ENCODE results near the gene ERVMER34-1. TPM values are rescaled to one million over a fixed set of nuclear protein-coding genes. Genes with fewer than 3 reads are reported as not detected.

ERVMER34-1 gene
- total and polyA plus RNA-seq, 3 experiments from 2014 or later, result 0.20 TPM; not detected in 2

DNA sequence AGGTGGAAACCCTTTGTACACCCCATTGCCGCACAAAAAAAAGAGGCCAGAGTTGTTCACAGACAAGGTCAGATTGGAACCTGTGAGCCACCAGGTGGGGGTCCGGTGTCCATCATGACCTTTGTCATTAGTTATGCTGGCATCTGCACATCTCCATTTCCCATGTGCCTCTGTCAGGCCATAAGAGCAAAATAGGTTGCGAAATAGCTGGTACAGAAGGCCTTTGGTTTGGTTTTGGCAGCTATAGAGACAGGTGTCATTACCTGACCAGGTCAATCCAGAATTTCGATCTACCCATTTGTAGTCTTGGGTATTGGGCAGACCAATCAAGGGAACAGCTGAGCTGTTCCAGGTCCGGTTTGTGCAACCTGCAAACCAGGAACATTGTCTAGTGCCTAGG is 6.6 kb downstream of the ERVMER34-1 start:
- Histone ChIP-seq H3K4me3 (ENCODE audit: low read length) (no peak overlapping the region), H3K9me3 (ENCODE audit: low read length) (no peaks in the 10 kb centered on the region), H3K27ac (ENCODE audit: low read depth, low read length) (no peak overlapping the region), H3K36me3 (ENCODE audit: insufficient read depth, low read length) (no peaks in the 10 kb centered on the region), H3K27me3 (ENCODE audit: insufficient read depth, low read length, poor library complexity, severe bottlenecking) (no peaks in the 10 kb centered on the region), H3K4me1 (ENCODE audit: insufficient read depth, low read length) (no peaks in the 10 kb centered on the region)
- ChIA-PET CTCF (no interaction called here), POLR2A (no interaction called here)
- H3K36me3 Mint-ChIP-seq, result no peaks in the 10 kb centered on the region
- H3K9me3 Mint-ChIP-seq, result no peaks in the 10 kb centered on the region
- no peak for DNase-seq
- peaks cover 15 to 45% of the 10 kb centered on the region in 2 donors for H3K27me3 Mint-ChIP-seq
- H3K27ac Mint-ChIP-seq, result no peak overlapping the region
- no peaks in the 10 kb centered on the region for H3K4me1 Mint-ChIP-seq
- H3K4me3 Mint-ChIP-seq, result no peak overlapping the region

GRCh38 chr4:52743444-52744019 is 7.7 kb downstream of the ERVMER34-1 start:
- POLR2A ChIA-PET, result no interaction called here
- H3K27ac ChIP-seq (ENCODE audit: low read depth, low read length), result no peak overlapping the region
- DNase-seq, result no peak

GRCh38 chr4:52729586-52729985 is 21.6 kb downstream of the ERVMER34-1 start:
- CTCF ChIA-PET, result no interaction called here
- Histone ChIP-seq H3K9me3 (ENCODE audit: low read length) (no peaks in the 10 kb centered on the region), H3K4me1 (ENCODE audit: insufficient read depth, low read length) (no peaks in the 10 kb centered on the region), H3K4me3 (ENCODE audit: low read length) (no peak overlapping the region), H3K36me3 (ENCODE audit: insufficient read depth, low read length) (no peaks in the 10 kb centered on the region), H3K27ac (ENCODE audit: low read depth, low read length) (no peak overlapping the region), H3K27me3 (ENCODE audit: insufficient read depth, low read length, poor library complexity, severe bottlenecking) (no peaks in the 10 kb centered on the region)
- H3K27ac Mint-ChIP-seq, result no peak overlapping the region
- no peaks in the 10 kb centered on the region for H3K9me3 Mint-ChIP-seq
- POLR2A ChIA-PET, result no interaction called here
- DNase-seq, result no peak
- H3K27me3 Mint-ChIP-seq, result peaks cover 1 to 31% of the 10 kb centered on the region in 2 donors
- no peak overlapping the region for H3K4me3 Mint-ChIP-seq
- H3K36me3 Mint-ChIP-seq, result no peaks in the 10 kb centered on the region
- H3K4me1 Mint-ChIP-seq, result no peaks in the 10 kb centered on the region

More at GRCh38 chr4:52743444-52744019, 7.7 kb downstream of the ERVMER34-1 start:
- no peaks in the 10 kb centered on the region for H3K27me3 ChIP-seq (ENCODE audit: insufficient read depth, low read length, poor library complexity, severe bottlenecking)
- no peaks in the 10 kb centered on the region for H3K36me3 ChIP-seq (ENCODE audit: insufficient read depth, low read length)
- CTCF ChIA-PET, result no interaction called here
- H3K27me3 Mint-ChIP-seq, result peaks cover 10 to 38% of the 10 kb centered on the region in 2 donors
- no peak overlapping the region for H3K4me3 Mint-ChIP-seq
- no peaks in the 10 kb centered on the region for H3K36me3 Mint-ChIP-seq
- H3K4me3 ChIP-seq (ENCODE audit: low read length), result no peak overlapping the region
- H3K4me1 Mint-ChIP-seq, result no peaks in the 10 kb centered on the region
- no peaks in the 10 kb centered on the region for H3K9me3 Mint-ChIP-seq
- no peaks in the 10 kb centered on the region for H3K9me3 ChIP-seq (ENCODE audit: low read length)
- no peaks in the 10 kb centered on the region for H3K4me1 ChIP-seq (ENCODE audit: insufficient read depth, low read length)
- no peak overlapping the region for H3K27ac Mint-ChIP-seq

- Histone ChIP-seq H3K4me1 (ENCODE audit: insufficient read depth, low read length) (no peaks in the 10 kb centered on the region), H3K36me3 (ENCODE audit: insufficient read depth, low read length) (no peaks in the 10 kb centered on the region), H3K4me3 (ENCODE audit: low read length) (no peak overlapping the region), H3K27ac (ENCODE audit: low read depth, low read length) (no peak overlapping the region), H3K9me3 (ENCODE audit: low read length) (no peaks in the 10 kb centered on the region), H3K27me3 (ENCODE audit: insufficient read depth, low read length, poor library complexity, severe bottlenecking) (no peaks in the 10 kb centered on the region)
- POLR2A ChIA-PET, result no interaction called here
- peaks cover 0 to 27% of the 10 kb centered on the region in 2 donors for H3K27me3 Mint-ChIP-seq
- H3K36me3 Mint-ChIP-seq, result no peaks in the 10 kb centered on the region
- H3K4me1 Mint-ChIP-seq, result no peaks in the 10 kb centered on the region
- H3K9me3 Mint-ChIP-seq, result no peaks in the 10 kb centered on the region
- H3K4me3 Mint-ChIP-seq, result no peak overlapping the region
- CTCF ChIA-PET, result no interaction called here
- no peak overlapping the region for H3K27ac Mint-ChIP-seq
- DNase-seq, result no peak
Observed at GRCh38 chr4:52728691-52729240, 22.5 kb downstream of the ERVMER34-1 start.

DNA sequence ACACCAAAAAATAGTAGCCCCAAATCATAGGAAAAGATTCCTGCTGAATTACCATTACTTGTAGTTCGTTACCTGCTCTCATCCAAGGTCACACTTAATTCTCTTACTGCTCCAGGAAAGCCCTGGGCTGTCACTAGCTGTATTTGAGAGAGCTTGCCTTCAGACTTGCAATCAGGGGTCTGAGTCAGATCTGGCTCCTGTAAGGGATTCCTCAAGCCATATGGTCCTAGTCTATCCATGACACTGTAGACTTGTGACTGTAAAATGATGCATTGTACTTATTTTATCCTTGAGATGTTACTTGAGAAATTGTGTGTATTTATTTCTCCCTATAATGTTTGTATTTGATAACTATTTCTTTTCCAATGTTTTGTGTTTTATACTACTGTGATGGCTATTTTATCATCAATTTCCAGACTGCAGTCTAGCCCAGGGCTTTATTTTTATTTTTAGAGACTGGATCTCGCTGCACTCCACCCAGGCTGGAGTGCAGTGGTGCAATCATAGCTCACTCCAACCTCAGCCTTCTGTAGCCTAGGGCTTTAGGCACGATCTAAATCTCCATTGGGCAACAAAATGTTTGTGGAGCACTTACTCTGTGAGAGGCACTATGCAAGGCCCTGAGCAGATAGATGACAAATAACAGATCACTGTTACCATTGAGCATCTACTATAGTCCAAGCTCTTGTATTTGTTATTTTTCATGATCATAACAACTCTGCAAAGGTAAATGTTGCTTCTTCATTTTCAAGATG is 24.2 kb downstream of the ERVMER34-1 start:
- ChIA-PET POLR2A (interaction anchor here (0.6 to 1.2 kb wide), 2 partner anchors 15 to 61 kb away, joined by 3 to 5 read pairs; no protein-coding TSS in a partner anchor), CTCF (no interaction called here)
- H3K36me3 ChIP-seq (ENCODE audit: insufficient read depth, low read length), result no peaks in the 10 kb centered on the region
- peaks cover 5 to 8% (median 8%) of the 10 kb centered on the region in 3 donors for H3K4me1 Mint-ChIP-seq
- H3K27ac Mint-ChIP-seq, result no peak overlapping the region
- H3K27me3 Mint-ChIP-seq, result peaks cover 0 to 24% of the 10 kb centered on the region in 2 donors
- no peak overlapping the region for H3K4me3 ChIP-seq (ENCODE audit: low read length)
- no peaks in the 10 kb centered on the region for H3K9me3 Mint-ChIP-seq
- H3K4me3 Mint-ChIP-seq, result no peak overlapping the region
- no peak for DNase-seq
- H3K4me1 ChIP-seq (ENCODE audit: insufficient read depth, low read length), result peaks cover 3% of the 10 kb centered on the region
- no peaks in the 10 kb centered on the region for H3K36me3 Mint-ChIP-seq
- no peaks in the 10 kb centered on the region for H3K27me3 ChIP-seq (ENCODE audit: insufficient read depth, low read length, poor library complexity, severe bottlenecking)
- H3K9me3 ChIP-seq (ENCODE audit: low read length), result no peaks in the 10 kb centered on the region
- H3K27ac ChIP-seq (ENCODE audit: low read depth, low read length), result no peak overlapping the region

DNA sequence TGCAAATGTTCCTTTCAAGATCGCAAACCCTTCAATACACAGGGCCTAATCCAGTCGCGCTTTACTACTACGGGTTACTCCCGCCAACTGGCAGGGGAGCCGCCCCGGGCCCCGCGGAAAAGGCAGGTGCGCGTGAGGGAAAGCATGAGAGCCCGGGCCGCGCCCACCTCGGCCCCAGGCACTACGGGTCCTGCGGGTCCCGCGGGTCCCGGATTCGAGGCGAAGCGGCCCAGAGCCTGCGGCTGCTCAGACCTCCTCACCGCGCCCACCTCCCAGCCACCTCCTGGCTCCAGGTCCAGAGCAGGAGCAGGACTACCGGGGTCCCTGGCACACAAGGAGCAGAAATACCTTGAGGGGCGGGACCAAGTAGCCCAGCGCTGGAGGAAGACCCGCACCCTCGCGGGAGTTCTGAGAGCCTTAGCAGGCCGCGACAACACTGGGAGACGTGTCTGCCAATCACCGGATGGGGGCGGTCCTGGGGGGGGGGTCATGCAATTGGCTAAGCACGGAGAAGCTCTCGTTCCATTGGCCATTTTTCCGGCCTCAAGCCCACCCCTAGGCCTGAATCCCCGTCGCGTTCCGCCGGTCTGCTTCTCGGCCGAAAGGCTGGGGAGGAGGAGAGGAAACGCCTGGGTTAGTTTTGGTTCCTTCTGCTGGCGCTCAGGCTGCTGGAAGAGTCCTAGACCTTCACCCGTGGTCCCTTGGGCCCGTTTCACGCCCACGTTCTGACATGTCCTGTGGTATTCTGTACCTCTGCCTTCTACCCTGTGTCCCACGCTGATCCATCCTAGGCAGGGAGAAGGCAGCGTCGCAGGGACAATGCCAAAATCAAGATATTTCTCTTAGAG is 29.0 kb downstream of the ERVMER34-1 start:
- Mint-ChIP-seq H3K27me3 (peaks cover 0 to 10% of the 10 kb centered on the region in 2 donors), H3K27ac (peak overlapping the region; percentile 72 to 95 (median 85)), H3K9me3 (no peaks in the 10 kb centered on the region), H3K36me3 (peaks cover 0 to 8% (median 2%) of the 10 kb centered on the region in 3 donors), H3K4me3 (peak overlapping the region; percentile 67 to 95 (median 85)), H3K4me1 (peaks cover 8 to 20% (median 16%) of the 10 kb centered on the region in 3 donors)
- Histone ChIP-seq H3K27me3 (ENCODE audit: insufficient read depth, low read length, poor library complexity, severe bottlenecking) (no peaks in the 10 kb centered on the region), H3K9me3 (ENCODE audit: low read length) (no peaks in the 10 kb centered on the region), H3K4me1 (ENCODE audit: insufficient read depth, low read length) (peaks cover 7% of the 10 kb centered on the region), H3K4me3 (ENCODE audit: low read length) (peak overlapping the region; percentile 80), H3K27ac (ENCODE audit: low read depth, low read length) (peak overlapping the region; percentile 41), H3K36me3 (ENCODE audit: insufficient read depth, low read length) (no peaks in the 10 kb centered on the region)
- POLR2A ChIA-PET, result interaction anchor here (0.6 to 3.8 kb wide), 5 partner anchors 10 to 879 kb away, joined by 3 to 105 read pairs (median 4); partner anchors contain the start of gene DCUN1D4
- CTCF ChIA-PET, result interaction anchor here (0.5 to 1.9 kb wide), 2 partner anchors 10 to 135 kb away, joined by 3 to 10 read pairs; no protein-coding TSS in a partner anchor
- peak; percentile 84 to 92 (median 85) for DNase-seq

DNA sequence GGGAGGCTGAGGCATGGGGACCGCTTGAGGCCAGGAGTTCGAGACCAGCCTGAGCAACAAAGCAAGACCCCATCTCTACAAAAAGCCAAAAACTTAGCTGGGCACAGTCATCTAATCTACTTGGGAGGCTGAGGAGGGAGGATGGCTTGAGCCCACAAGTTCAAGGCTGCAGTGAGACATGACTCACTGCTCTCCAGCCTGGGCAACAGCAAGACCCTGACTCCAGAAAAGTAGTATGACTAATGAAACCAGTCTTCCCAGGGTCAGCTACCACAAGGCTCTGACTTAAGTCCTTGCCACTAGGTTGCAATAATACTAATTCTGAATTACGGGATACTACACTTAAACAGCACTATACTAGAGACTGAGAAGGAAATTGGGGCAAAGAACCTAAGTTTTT is 33.1 kb downstream of the ERVMER34-1 start:
- DNase-seq, result no peak
- POLR2A ChIA-PET, result no interaction called here
- CTCF ChIA-PET, result no interaction called here
- Histone ChIP-seq H3K4me3 (ENCODE audit: low read length) (no peak overlapping the region), H3K27me3 (ENCODE audit: insufficient read depth, low read length, poor library complexity, severe bottlenecking) (no peaks in the 10 kb centered on the region), H3K4me1 (ENCODE audit: insufficient read depth, low read length) (peaks cover 33% of the 10 kb centered on the region), H3K9me3 (ENCODE audit: low read length) (no peaks in the 10 kb centered on the region), H3K27ac (ENCODE audit: low read depth, low read length) (no peak overlapping the region), H3K36me3 (ENCODE audit: insufficient read depth, low read length) (peaks cover 3% of the 10 kb centered on the region)
- Mint-ChIP-seq H3K27ac (peak overlapping the region in 1 of 8 donors; percentile 85), H3K36me3 (peaks cover 8 to 43% (median 19%) of the 10 kb centered on the region in 3 donors), H3K9me3 (no peaks in the 10 kb centered on the region), H3K4me3 (peak overlapping the region in 1 of 7 donors; percentile 11), H3K27me3 (no peaks in the 10 kb centered on the region), H3K4me1 (peaks cover 35 to 57% (median 44%) of the 10 kb centered on the region in 3 donors)

All from CD8-positive, alpha-beta memory T cell (primary cell).